CD14-positive monocyte (primary cell): ENCODE results near the gene TCEAL6. TPM values are rescaled to one million over a fixed set of nuclear protein-coding genes. Genes with fewer than 3 reads are reported as not detected.
"Not testable (repeated sequence)": the region's sequence is repeated elsewhere in the genome, so short reads cannot be mapped to it uniquely, and the experiment has no call there.

ENCODE experiments used
- DNase-seq, 3 donors: peaks; one replicate each; pipeline ENCODE4 v3.0.0-alpha.2; 2011 to 2022
- H2AFZ ChIP-seq: 2 replicates; pipeline ENCODE4 v1.6.0; 2012; ENCODE audit warnings: mild to moderate bottlenecking, low read depth, low read length, inconsistent platforms; ENCODE audit not compliant: insufficient read depth, poor library complexity, severe bottlenecking
- H3K27ac ChIP-seq, 2 donors: 1 replicate in 1 of 2; 2 replicates in 1 of 2; pipeline ENCODE4 v1.5.1; 2012 to 2013; ENCODE audit warnings: low read length in 2 of 2, control low read depth in 1 of 2, inconsistent platforms in 1 of 2, low read depth in 1 of 2, mild to moderate bottlenecking in 1 of 2
- H3K27me3 ChIP-seq, 2 donors: one replicate each; pipeline versions ENCODE4 v1.6.0 to v1.6.1; 2011 to 2013; ENCODE audit warnings: low read length in 2 of 2; ENCODE audit not compliant: control insufficient read depth in 2 of 2, insufficient read depth in 2 of 2
- H3K36me3 ChIP-seq, 2 donors: replicated peaks in 1 of 2; 1 replicate in 1 of 2; 2 replicates in 1 of 2; pipeline versions ENCODE4 v1.5.1 to v1.6.1; 2012 to 2013; ENCODE audit warnings: low read length in 2 of 2, control low read depth in 1 of 2, inconsistent platforms in 1 of 2, mild to moderate bottlenecking in 1 of 2; ENCODE audit not compliant: insufficient read depth in 2 of 2, control insufficient read depth in 1 of 2
- H3K4me1 ChIP-seq, 2 donors: 1 replicate in 1 of 2; 2 replicates in 1 of 2; pipeline versions ENCODE4 v1.5.1 to v1.6.1; 2012 to 2013; ENCODE audit warnings: low read length in 2 of 2, control low read depth in 1 of 2, inconsistent platforms in 1 of 2, mild to moderate bottlenecking in 1 of 2, moderate library complexity in 1 of 2; ENCODE audit not compliant: insufficient read depth in 2 of 2, control insufficient read depth in 1 of 2
- H3K4me2 ChIP-seq: replicated peaks from 2 replicates; pipeline ENCODE3; 2012; ENCODE audit warnings: low read length, moderate library complexity, mild to moderate bottlenecking; ENCODE audit not compliant: poor library complexity, severe bottlenecking; ENCODE audit errors: extremely low read depth
- H3K4me3 ChIP-seq, 3 experiments: fragments of 200-600 bp in 1 of 3; sonication (generic) in 1 of 3; replicated peaks in 1 of 3; 1 replicate in 2 of 3; 2 replicates in 1 of 3; pipeline ENCODE4 v1.5.1; 2011 to 2013; ENCODE audit warnings: low read length in 3 of 3, mild to moderate bottlenecking in 3 of 3, control low read depth in 2 of 3, low read depth in 2 of 3, inconsistent platforms in 1 of 3, moderate library complexity in 1 of 3
- H3K79me2 ChIP-seq: 2 replicates; pipeline ENCODE4 v1.6.0; 2012; ENCODE audit warnings: mild to moderate bottlenecking, control low read depth, inconsistent platforms, low read length, moderate library complexity; ENCODE audit not compliant: insufficient read depth
- H3K9ac ChIP-seq: 2 replicates; pipeline ENCODE4 v1.6.0; 2017; ENCODE audit warnings: low read length, mild to moderate bottlenecking; ENCODE audit not compliant: insufficient read depth, poor library complexity, severe bottlenecking
- H3K9me3 ChIP-seq, 2 donors: replicated peaks in 1 of 2; 1 replicate in 1 of 2; 2 replicates in 1 of 2; pipeline versions ENCODE4 v1.5.1 to v1.6.1; 2012 to 2013; ENCODE audit warnings: low read length in 2 of 2, control low read depth in 1 of 2; ENCODE audit not compliant: control insufficient read depth in 1 of 2, insufficient read depth in 1 of 2
- H4K20me1 ChIP-seq: 2 replicates; pipeline ENCODE4 v1.6.0; 2012; ENCODE audit warnings: mild to moderate bottlenecking, low read length, control low read depth, moderate library complexity; ENCODE audit not compliant: insufficient read depth
- H3K27ac Mint-ChIP-seq, 7 donors: one replicate each; pipeline ENCODE4 v1.8.0; 2020; ENCODE audit warnings: mild to moderate bottlenecking in 7 of 7, mixed read lengths in 7 of 7, moderate library complexity in 6 of 7, inconsistent platforms in 2 of 7
- H3K27me3 Mint-ChIP-seq, 3 donors: one replicate each; pipeline ENCODE4 v1.8.0; 2021 to 2022; ENCODE audit warnings: low read depth in 3 of 3, mild to moderate bottlenecking in 3 of 3, mixed read lengths in 3 of 3, moderate library complexity in 3 of 3, inconsistent platforms in 1 of 3
- H3K36me3 Mint-ChIP-seq, 2 donors: one replicate each; pipeline ENCODE4 v1.8.0; 2020; ENCODE audit warnings: mixed read lengths in 2 of 2, inconsistent platforms in 1 of 2, mild to moderate bottlenecking in 1 of 2
- H3K4me1 Mint-ChIP-seq: one replicate; pipeline ENCODE4 v1.8.0; 2020; ENCODE audit warnings: mild to moderate bottlenecking, mixed read lengths
- H3K4me3 Mint-ChIP-seq, 2 donors: one replicate each; pipeline ENCODE4 v1.8.0; 2020; ENCODE audit warnings: mild to moderate bottlenecking in 2 of 2, mixed read lengths in 2 of 2, moderate library complexity in 1 of 2
- H3K9me3 Mint-ChIP-seq, 7 donors: one replicate each; pipeline ENCODE4 v1.8.0; 2020 to 2022; ENCODE audit warnings: mixed read lengths in 7 of 7, mild to moderate bottlenecking in 6 of 7, moderate library complexity in 6 of 7, inconsistent platforms in 2 of 7
- CTCF ChIP-seq: fragments of 200-600 bp; IDR thresholded peaks from one replicate; pipeline ENCODE4 v1.8.0; 2022; ENCODE audit warnings: antibody characterized with exemption, mild to moderate bottlenecking
- WGBS: methylation state at CpG from one replicate; pipeline ENCODE4 v1.1.5; 2013; ENCODE audit warnings: missing lambda C conversion rate; ENCODE audit not compliant: insufficient coverage; 5-methylcytosine and 5-hydroxymethylcytosine counted together
- intact Hi-C, 2 donors: fragments of 100-400 bp; cut with micrococcal nuclease; formaldehyde crosslinking; loops; one replicate each; pipeline versions ENCODE4 v1.15.0 to v1.15.1; 2023
- polyA plus RNA-seq, 3 donors: library from polyadenylated mRNA; depleted of rRNA in 1 of 3; unstranded in 2 of 3; stranded (reverse) in 1 of 3; fragments of 300-500 nt in 2 of 3; fragments of >200 nt in 1 of 3; fragmentation: Illumina TruSeq in 2 of 3; gene quantifications; 1 replicate in 2 of 3; 2 replicates in 1 of 3; pipeline ENCODE4 v1.2.3, GENCODE V29; 2012 to 2021

Gene TCEAL6
- polyA plus RNA-seq, 3 donors = not detected

DNA sequence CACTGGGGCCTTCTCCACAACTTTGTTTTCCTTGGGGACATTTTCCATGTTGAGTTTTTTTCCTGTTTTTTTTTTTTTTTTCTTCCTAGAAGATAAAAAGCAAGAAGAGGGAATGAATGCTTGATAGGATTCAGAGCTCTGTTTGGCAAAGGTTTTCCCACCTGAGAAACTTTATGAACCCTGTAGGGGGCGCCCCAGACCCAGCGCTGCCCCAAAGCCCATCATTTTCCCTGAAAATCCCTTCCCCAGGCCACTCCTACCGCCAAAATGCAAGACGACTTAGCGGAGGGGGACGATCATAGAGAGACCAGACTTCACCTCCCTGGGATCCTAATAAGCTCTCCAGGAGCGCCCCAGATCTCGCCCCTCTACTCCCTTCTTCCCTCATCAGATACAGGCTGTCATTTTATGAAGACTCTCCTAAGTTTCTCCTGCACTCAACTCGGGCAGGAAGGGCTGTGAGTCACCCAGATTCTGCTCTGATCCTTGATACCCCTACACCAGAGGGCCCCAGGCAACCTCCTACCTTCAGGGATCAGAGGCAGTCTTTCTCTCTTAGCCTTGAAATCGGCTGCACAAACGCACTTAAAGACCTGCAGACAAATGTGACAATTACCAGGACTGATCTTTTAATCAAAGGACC is 12.1 kb upstream of the TCEAL6 start:
- DNase-seq = no peak
- Mint-ChIP-seq H3K27ac (peak overlapping the region in 1 of 7 donors; percentile 53), H3K9me3 (peaks cover 0 to 12% (median 5%) of the 10 kb centered on the region in 7 donors), H3K4me1 (peaks cover 17% of the 10 kb centered on the region), H3K4me3 (peak overlapping the region in 1 of 2 donors; percentile 93), H3K27me3 (peaks cover 19 to 31% (median 27%) of the 10 kb centered on the region in 3 donors), H3K36me3 (no peaks in the 10 kb centered on the region)
- H3K9ac ChIP-seq = no peak overlapping the region
- peaks cover 13 to 17% of the 10 kb centered on the region in 2 donors for H3K27me3 ChIP-seq
- H3K36me3 ChIP-seq = no peaks in the 10 kb centered on the region
- H3K27ac ChIP-seq = no peak overlapping the region
- intact Hi-C loops = no loop called here
- H3K4me2 ChIP-seq = no peak overlapping the region
- no peaks in the 10 kb centered on the region for H3K9me3 ChIP-seq
- no peak for TF ChIP-seq CTCF
- no peak overlapping the region for H3K4me3 ChIP-seq
- peaks cover 0 to 5% of the 10 kb centered on the region in 2 donors for H3K4me1 ChIP-seq
- no peaks in the 10 kb centered on the region for H4K20me1 ChIP-seq
- 46% methylated on average over 5 of the region's 11 CpGs for WGBS
- H3K79me2 ChIP-seq = no peaks in the 10 kb centered on the region
- peak overlapping the region; percentile 69 for H2AFZ ChIP-seq

DNA sequence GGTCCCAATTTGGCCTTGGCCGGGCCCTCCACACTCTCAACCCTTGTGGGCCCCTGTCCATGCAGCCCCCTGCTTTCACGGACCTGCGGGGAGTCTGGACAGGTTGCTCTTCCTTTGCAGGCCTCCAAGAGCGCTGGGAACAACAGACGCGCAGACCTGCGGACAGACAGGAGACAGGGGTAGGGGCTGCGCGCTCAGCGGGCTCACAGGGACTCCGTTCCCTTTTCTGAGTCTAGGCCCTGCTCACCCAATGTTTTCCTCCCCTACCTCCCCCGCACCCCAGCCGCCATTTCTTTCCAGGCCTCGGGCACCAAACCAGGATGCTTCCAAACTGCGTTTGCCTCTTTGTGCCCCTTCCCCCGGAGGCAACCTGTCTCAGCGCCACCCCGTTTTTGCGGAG is 650 bp downstream of the TCEAL6 start:
- H3K9me3 Mint-ChIP-seq, H3K4me2 ChIP-seq, H4K20me1 ChIP-seq, H3K27ac ChIP-seq, DNase-seq, H3K36me3 ChIP-seq, H3K36me3 Mint-ChIP-seq, intact Hi-C loops, H3K27ac Mint-ChIP-seq, H3K79me2 ChIP-seq, H2AFZ ChIP-seq, H3K4me1 Mint-ChIP-seq, H3K4me3 ChIP-seq, H3K9ac ChIP-seq, H3K9me3 ChIP-seq, H3K4me1 ChIP-seq: not testable (repeated sequence)
- Mint-ChIP-seq H3K27me3 (peaks cover 28 to 29% (median 28%) of the 10 kb centered on the region in 3 donors), H3K4me3 (peak overlapping the region in 1 of 2 donors; percentile 11)
- WGBS = 3% methylated on average over 9 of the region's 19 CpGs
- peaks cover 4 to 13% of the 10 kb centered on the region in 2 donors for H3K27me3 ChIP-seq

DNA sequence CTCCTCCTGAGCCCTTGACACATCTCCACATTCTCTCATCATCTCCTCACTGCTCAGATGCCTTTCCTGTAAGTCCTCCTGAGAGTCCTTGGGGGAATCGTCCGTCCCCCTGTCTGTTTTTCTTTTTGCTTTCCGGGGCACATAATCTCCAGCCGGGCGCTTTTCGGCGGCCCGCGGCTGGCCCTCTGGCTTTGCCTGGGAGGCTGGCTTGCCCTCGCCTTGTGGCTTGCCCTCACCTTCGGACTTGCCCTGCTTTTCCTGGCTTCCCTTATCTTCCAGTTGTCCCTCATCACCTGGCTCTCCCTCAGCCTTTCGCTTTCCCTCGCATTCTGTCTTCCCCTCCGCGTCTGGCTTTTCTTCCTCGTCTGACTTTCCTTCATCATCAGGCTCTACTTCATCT is 1.4 kb downstream of the TCEAL6 start:
- intact Hi-C loops, H3K36me3 Mint-ChIP-seq, H3K4me3 Mint-ChIP-seq, H3K79me2 ChIP-seq, H3K36me3 ChIP-seq, H3K27ac ChIP-seq, H3K9ac ChIP-seq, H3K9me3 Mint-ChIP-seq, H3K4me1 ChIP-seq, H2AFZ ChIP-seq, H3K4me1 Mint-ChIP-seq, H3K27ac Mint-ChIP-seq, H4K20me1 ChIP-seq, H3K9me3 ChIP-seq, H3K4me2 ChIP-seq, H3K4me3 ChIP-seq, DNase-seq: not testable (repeated sequence)
- H3K27me3 Mint-ChIP-seq = peaks cover 28 to 29% (median 29%) of the 10 kb centered on the region in 3 donors
- H3K27me3 ChIP-seq = peaks cover 4 to 13% of the 10 kb centered on the region in 2 donors
- no CpG with 5 or more reads among the region's 16 CpGs for WGBS
